HepG2 (cell line): Measurements from ENCODE around the gene ILRUN. TPM values are rescaled to one million over a fixed set of nuclear protein-coding genes. Genes with fewer than 3 reads are reported as not detected.
A peak's percentile ranks its signal among the peaks of the same experiment; 100 is the strongest.

ENCODE experiments used
- BRF2 ChIP-seq: sonication (generic); formaldehyde crosslinking; IDR thresholded peaks from 2 replicates; pipeline ENCODE4 v1.8.1; 2022; ENCODE audit warnings: mild to moderate bottlenecking, missing genetic modification reagents
- FOXA3 ChIP-seq: IDR thresholded peaks from 2 replicates; pipeline ENCODE4 v1.6.1; 2016; ENCODE audit warnings: missing genetic modification reagents, missing compliant biosample characterization
- GABPA ChIP-seq, 2 experiments: IDR thresholded peaks; 2 replicates each; pipeline ENCODE4 v1.6.1; 2011 to 2016; ENCODE audit warnings: low read depth in 2 of 2, low read length in 1 of 2, missing biosample characterization in 1 of 2, missing genetic modification characterization in 1 of 2
- HMG20A ChIP-seq: IDR thresholded peaks from 2 replicates; pipeline ENCODE4 v1.6.1; 2016; ENCODE audit warnings: borderline replicate concordance
- KDM4B ChIP-seq: sonication (generic); formaldehyde crosslinking; IDR thresholded peaks from 2 replicates; pipeline ENCODE4 v1.4.0; 2020; ENCODE audit warnings: missing genetic modification reagents
- LCORL ChIP-seq, 2 experiments: fragments of 450-650 bp in 1 of 2; sonication (generic) in 1 of 2; formaldehyde crosslinking in 1 of 2; IDR thresholded peaks; 2 replicates each; pipeline versions ENCODE4 v1.5.0 to v1.6.1; 2017 to 2020; ENCODE audit warnings: antibody characterized with exemption in 1 of 2, missing genetic modification reagents in 1 of 2
- NCOA1 ChIP-seq: sonication (generic); formaldehyde crosslinking; IDR thresholded peaks from 2 replicates; pipeline ENCODE4 v1.9.0; 2021; ENCODE audit warnings: missing genetic modification reagents
- RBM39 ChIP-seq: fragments of 200-400 bp; formaldehyde crosslinking; IDR thresholded peaks from one replicate; pipeline ENCODE4 v1.6.1; 2018; ENCODE audit warnings: antibody characterized with exemption, mild to moderate bottlenecking, low read depth, low read length; ENCODE audit not compliant: poor library complexity, severe bottlenecking
- RXRB ChIP-seq: IDR thresholded peaks from 2 replicates; pipeline ENCODE4 v1.6.1; 2016; ENCODE audit warnings: borderline replicate concordance, missing genetic modification reagents, missing compliant biosample characterization
- SRSF4 ChIP-seq: fragments of 200-400 bp; formaldehyde crosslinking; IDR thresholded peaks from one replicate; pipeline ENCODE4 v1.6.1; 2018; ENCODE audit warnings: mild to moderate bottlenecking, low read depth, low read length, moderate library complexity; ENCODE audit not compliant: poor library complexity, severe bottlenecking
- SRY ChIP-seq: sonication (generic); formaldehyde crosslinking; IDR thresholded peaks from 2 replicates; pipeline ENCODE4 v1.8.0; 2022; ENCODE audit warnings: mild to moderate bottlenecking, missing genetic modification reagents
- XRCC5 ChIP-seq: fragments of 200-400 bp; formaldehyde crosslinking; optimal IDR thresholded peaks from 2 replicates; pipeline ENCODE3; 2017; ENCODE audit warnings: mild to moderate bottlenecking, low read length
- ZBTB3 ChIP-seq: sonication (generic); formaldehyde crosslinking; IDR thresholded peaks from 2 replicates; pipeline ENCODE4 v1.4.0; 2020; ENCODE audit warnings: low read depth, mild to moderate bottlenecking, moderate library complexity, missing genetic modification reagents, borderline replicate concordance
- ZBTB34 ChIP-seq: sonication (generic); formaldehyde crosslinking; IDR thresholded peaks from 2 replicates; pipeline ENCODE4 v1.8.0; 2022; ENCODE audit warnings: mild to moderate bottlenecking, missing genetic modification reagents
- ZFP1 ChIP-seq: IDR thresholded peaks from 2 replicates; pipeline ENCODE4 v1.6.1; 2016
- ZKSCAN1 ChIP-seq: fragments of 150-350 bp; IDR thresholded peaks from 2 replicates; pipeline ENCODE4 v1.6.1; 2014; ENCODE audit warnings: low read length
- ZNF318 ChIP-seq: sonication (generic); formaldehyde crosslinking; IDR thresholded peaks from 2 replicates; pipeline ENCODE4 v1.4.0; 2020; ENCODE audit warnings: mild to moderate bottlenecking, missing genetic modification reagents
- ZNF34 ChIP-seq: sonication (generic); formaldehyde crosslinking; IDR thresholded peaks from 2 replicates; pipeline ENCODE4 v1.4.0; 2020; ENCODE audit warnings: mild to moderate bottlenecking, missing genetic modification reagents, borderline replicate concordance
- ZNF350 ChIP-seq: sonication (generic); formaldehyde crosslinking; IDR thresholded peaks from 2 replicates; pipeline ENCODE4 v1.4.0; 2020; ENCODE audit warnings: mild to moderate bottlenecking, low read depth, missing genetic modification reagents, borderline replicate concordance
- polyA plus RNA-seq, 8 experiments: library from polyadenylated mRNA; depleted of rRNA in 3 of 8; stranded (reverse) in 7 of 8; unstranded in 1 of 8; fragments of >200 nt; fragmentation: Illumina TruSeq in 4 of 8; extraction: Trizol in 4 of 8; gene quantifications; 2 replicates each; pipeline versions ENCODE4 v1.2.1 to v1.2.3, GENCODE V29; 2011 to 2016; ENCODE audit warnings: low read depth in 4 of 8, missing spikeins in 1 of 8, mixed read lengths in 1 of 8; ENCODE audit not compliant: insufficient read depth in 1 of 8
- total RNA-seq, 5 experiments: library from RNA; depleted of rRNA; stranded (reverse); fragments of >200 nt; fragmentation: Illumina TruSeq; extraction: Trizol; gene quantifications; 2 replicates each; pipeline ENCODE4 v1.2.3, GENCODE V29; 2016; ENCODE audit warnings: low read depth in 1 of 5

Gene ILRUN
- total and polyA plus RNA-seq, 2 of the 13 experiments (the other 11 are each of a cell fraction or from before 2014, with no cell fraction given) = 45.5 to 66.6 TPM

- TF ChIP-seq ZNF350 (CRISPR knock-in tag) = 0 out of 2 replicates have a peak, but pooled peaks have one; percentile 14
- TF ChIP-seq NCOA1 = peak; percentile 62; the same call in 1 of the 2 replicates
- no peak for TF ChIP-seq BRF2
- 0 out of 2 replicates have a peak, but pooled peaks have one; percentile 17 for TF ChIP-seq LCORL (IDR thresholded peaks at IDR 0.05)
- no peak for TF ChIP-seq LCORL (CRISPR knock-in tag; IDR thresholded peaks at IDR 0.05)
- TF ChIP-seq HMG20A = no peak
- TF ChIP-seq ZNF34 (CRISPR knock-in tag) = 0 out of 2 replicates have a peak, but pooled peaks have one; percentile 16
- TF ChIP-seq SRY (CRISPR knock-in tag) = no peak
- no peak for TF ChIP-seq GABPA (IDR thresholded peaks at IDR 0.05; ENCODE audit: low read depth, low read length)
- no peak for TF ChIP-seq GABPA (CRISPR knock-in tag; IDR thresholded peaks at IDR 0.05; ENCODE audit: low read depth)
- no peak for TF ChIP-seq KDM4B
- TF ChIP-seq ZNF318 = no peak
- no peak for TF ChIP-seq FOXA3
- TF ChIP-seq ZKSCAN1 = no peak
- TF ChIP-seq XRCC5 = peak; percentile 3
- 0 out of 2 replicates have a peak, but pooled peaks have one; percentile 4 for TF ChIP-seq ZBTB3
- TF ChIP-seq ZFP1 (CRISPR knock-in tag) = no peak
- TF ChIP-seq ZBTB34 (CRISPR knock-in tag) = 0 out of 2 replicates have a peak, but pooled peaks have one; percentile 45
- no peak for TF ChIP-seq SRSF4
- TF ChIP-seq RBM39 = no peak
- TF ChIP-seq RXRB (CRISPR knock-in tag) = peak; percentile 5; the same call in 1 of the 2 replicates
Observed at GRCh38 chr6:34695729-34696188, 808 bp downstream of the ILRUN start (continued).
